Measurements from ENCODE around the gene SLC16A13.
"Not testable (repeated sequence)": the region's sequence is repeated elsewhere in the genome, so short reads cannot be mapped to it uniquely, and the experiment has no call there.

Gene SLC16A13

DNA sequence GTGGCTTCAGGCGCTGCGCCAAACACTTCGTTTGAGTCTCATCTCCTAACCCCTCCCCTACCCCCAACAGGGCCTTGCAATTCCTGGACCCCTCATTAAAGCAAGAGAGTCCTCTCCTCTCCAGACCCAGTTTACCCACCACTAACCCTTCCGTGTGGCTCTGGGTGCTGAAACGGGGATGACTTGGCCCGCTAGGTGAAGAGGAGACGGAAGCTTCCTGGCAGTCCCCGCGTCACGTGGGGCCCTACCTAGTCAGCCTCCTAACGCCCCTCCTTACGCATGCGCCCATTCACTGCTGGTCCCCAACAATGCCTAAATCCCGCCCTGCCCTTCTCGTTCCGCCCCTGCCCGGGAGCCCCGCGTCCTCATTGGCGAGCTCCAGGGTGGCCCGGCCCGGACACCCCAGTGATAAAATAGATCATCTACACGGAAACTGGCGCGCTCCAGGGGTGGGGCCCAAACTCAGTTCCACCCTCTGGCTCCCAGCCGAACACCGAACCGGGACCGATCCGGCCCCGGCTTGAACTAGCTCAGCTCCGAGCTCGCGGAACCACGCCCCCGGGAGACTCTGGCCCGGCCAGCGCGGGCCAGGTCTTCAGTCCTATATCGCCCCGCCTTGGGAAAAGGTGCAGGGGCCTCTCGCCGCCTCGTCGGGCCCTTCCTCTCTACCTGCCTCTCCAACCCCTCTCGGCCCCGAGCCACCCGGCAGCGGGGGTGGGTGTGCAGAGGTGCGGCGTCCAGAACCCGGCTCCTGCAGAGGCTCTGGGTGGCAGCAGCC, at the start of gene SLC16A13:
TSS of gene SLC16A13 (plus strand) at position 425 of the 778 bp plus-strand sequence. CDS start 368 bp downstream, outside the sequence.
- peak; percentile 97 to 99 for DNase-seq (ENCODE audit: extremely low read depth in 1 of 2, low read depth in 1 of 2)

DNA sequence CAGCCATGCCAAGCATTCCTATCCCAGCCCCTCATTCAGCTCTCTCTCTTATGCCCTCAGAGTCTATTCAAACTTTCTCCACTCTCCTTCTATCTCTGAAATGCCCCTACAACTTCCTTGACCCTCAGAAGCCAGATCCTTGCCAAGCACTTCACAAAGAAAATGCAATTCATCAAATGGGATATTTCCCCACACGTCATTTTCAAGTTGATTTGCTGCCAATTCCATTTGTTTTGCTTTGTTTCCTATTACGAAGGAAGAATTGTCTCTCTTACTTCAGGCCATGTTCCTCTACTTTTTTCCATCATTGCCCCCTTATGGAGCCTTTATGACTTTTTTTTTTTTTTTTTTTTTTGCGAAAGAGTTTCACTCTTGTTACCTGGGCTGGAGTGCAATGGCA, 49.1 kb upstream of the SLC16A13 start:
- DNase-seq (ENCODE audit: extremely low read depth in 1 of 2, low read depth in 1 of 2) = no peak

DNA sequence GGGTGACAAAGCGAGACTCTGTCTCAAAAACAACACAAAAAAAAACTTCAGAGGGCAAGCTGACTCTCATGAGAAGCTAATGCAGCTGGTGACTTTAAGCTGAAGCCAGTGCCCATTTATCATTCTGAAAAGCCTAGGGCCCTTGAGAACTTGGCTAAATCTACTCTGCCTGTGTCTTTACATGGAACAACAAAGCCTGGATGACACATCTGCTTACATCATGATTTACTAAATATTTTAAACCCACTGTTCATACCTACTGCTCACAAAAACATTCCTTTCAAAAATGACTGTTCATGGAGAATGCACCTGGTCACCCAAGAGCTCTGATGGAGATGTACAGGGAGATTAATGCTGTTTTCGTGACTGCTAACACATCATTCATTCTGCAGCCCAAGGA, 46.0 kb upstream of the SLC16A13 start:
- DNase-seq (ENCODE audit: extremely low read depth in 1 of 2, low read depth in 1 of 2) = no peak

GRCh38 chr17:6993613-6994056, 42.2 kb upstream of the SLC16A13 start:
- DNase-seq (ENCODE audit: extremely low read depth in 1 of 2, low read depth in 1 of 2) = not testable (repeated sequence)

DNA sequence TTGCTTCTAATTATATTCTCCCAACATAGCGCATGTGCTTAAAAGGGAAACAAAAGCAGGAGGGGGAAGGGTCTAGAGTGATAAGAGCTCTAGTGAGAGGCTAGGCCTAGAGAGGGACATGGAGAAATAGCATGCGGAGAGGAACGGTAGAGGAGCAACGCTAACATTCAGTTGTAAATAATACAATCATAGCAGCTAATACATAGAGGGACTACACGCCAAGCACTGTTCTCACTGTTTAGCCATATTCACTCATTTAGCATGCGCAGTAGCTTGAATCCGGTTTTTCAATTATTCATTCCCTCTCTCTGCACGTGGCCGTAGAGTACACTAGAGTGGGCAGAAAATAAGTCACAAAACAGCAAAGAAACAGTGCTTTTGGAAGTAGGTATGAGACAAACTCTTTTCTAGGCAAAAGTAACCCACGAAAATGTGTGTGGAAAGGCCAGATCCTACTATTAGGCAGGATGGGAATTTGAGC, 41.7 kb upstream of the SLC16A13 start:
- DNase-seq (ENCODE audit: extremely low read depth in 1 of 2, low read depth in 1 of 2) = no peak

DNA sequence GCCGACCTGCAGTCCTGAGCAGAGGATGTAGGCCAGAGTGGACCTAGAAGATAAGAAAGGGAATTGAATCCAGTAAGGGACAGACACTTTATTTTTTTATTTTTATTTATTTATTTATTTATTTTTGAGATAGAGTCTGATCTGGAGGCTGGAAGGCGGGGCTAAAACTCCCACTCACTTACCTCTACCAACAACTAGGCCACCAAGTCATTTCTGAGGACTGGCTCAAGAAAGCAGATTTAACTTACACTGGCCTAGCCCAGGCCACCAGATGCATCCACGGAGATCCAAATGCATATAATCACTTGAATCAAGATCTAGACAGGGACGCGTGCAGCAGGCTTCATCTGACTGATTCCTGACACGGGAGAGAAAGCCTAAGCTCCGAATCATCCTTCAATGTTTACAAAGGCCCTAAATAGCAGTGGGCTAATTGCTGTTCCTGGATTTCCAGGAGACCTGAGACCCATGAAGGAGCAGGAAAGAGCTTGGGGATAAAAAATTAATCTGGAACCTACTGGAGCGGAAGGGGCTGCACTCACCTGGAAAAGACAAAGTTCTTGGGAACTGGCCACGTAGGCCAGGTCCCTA, 41.1 kb upstream of the SLC16A13 start:
- DNase-seq (ENCODE audit: extremely low read depth in 1 of 2, low read depth in 1 of 2) = no peak

DNA sequence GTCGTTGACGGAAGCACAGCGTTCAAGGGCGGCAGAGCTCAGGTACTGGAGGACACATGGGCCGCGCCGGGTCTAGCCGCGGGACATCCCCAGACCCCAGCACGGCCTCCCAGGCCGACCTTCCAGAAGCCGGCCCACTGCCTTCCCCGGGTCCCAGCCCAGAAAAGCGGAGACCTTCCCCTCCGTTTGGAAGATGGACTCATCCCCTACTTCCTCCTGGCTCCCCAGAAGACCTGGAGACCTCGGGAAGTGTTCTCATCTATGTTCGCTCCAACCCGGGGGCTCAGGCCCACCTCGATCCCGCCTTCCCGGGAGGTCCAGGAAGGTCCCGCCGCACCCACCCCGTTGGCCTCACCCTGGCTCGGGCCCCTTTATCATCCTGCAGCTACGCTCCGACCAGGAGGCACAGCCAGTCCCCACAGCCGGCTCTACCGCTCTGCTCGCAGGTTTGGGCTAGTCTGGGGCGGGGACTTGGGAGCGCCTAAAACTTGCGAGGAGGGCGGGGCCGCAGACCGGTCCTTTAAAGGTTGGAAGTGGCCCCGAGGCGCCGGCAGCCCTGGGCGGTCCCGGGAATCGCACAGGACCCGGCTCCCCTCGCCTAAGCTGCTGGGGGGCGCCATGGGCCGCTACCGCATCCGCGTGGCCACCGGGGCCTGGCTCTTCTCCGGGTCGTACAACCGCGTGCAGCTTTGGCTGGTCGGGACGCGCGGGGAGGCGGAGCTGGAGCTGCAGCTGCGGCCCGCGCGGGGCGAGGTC, 40.1 kb upstream of the SLC16A13 start, which contains the start of gene ALOX12:
TSS of gene ALOX12 (plus strand) at position 550 of the 756 bp plus-strand sequence. CDS start at position 619, 69 bp downstream.
- no peak for DNase-seq (ENCODE audit: extremely low read depth in 1 of 2, low read depth in 1 of 2)

- DNase-seq (ENCODE audit: extremely low read depth in 1 of 2, low read depth in 1 of 2) = no peak
Measured at GRCh38 chr17:6996256-6997011, 39.4 kb upstream of the SLC16A13 start.

GRCh38 chr17:6997171-6997570, 38.6 kb upstream of the SLC16A13 start:
- no peak for DNase-seq (ENCODE audit: extremely low read depth in 1 of 2, low read depth in 1 of 2)

DNA sequence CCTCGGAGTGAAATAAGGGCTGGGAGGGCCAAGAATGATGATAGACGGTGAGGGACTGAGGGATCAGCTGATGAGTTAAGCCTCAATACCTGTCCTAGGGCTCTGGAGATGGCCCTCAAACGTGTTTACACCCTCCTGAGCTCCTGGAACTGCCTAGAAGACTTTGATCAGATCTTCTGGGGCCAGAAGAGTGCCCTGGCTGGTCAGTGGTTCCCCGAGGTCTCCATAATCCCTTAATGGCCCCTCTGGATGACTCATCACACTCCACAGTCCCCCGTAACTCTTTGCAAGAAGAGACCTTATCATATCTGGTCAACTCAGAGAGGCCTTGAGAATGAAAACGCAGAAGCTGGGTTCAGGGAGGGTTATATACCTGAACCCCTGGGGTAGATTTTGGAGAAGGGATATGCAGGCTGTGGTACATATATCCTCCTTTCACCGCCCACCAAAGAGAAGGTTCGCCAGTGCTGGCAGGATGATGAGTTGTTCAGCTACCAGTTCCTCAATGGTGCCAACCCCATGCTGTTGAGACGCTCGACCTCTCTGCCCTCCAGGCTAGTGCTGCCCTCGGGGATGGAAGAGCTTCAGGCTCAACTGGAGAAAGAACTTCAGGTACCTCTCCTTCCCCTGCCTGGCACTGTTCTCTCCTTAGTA, 36.8 kb upstream of the SLC16A13 start:
- DNase-seq (ENCODE audit: extremely low read depth in 1 of 2, low read depth in 1 of 2) = no peak

DNA sequence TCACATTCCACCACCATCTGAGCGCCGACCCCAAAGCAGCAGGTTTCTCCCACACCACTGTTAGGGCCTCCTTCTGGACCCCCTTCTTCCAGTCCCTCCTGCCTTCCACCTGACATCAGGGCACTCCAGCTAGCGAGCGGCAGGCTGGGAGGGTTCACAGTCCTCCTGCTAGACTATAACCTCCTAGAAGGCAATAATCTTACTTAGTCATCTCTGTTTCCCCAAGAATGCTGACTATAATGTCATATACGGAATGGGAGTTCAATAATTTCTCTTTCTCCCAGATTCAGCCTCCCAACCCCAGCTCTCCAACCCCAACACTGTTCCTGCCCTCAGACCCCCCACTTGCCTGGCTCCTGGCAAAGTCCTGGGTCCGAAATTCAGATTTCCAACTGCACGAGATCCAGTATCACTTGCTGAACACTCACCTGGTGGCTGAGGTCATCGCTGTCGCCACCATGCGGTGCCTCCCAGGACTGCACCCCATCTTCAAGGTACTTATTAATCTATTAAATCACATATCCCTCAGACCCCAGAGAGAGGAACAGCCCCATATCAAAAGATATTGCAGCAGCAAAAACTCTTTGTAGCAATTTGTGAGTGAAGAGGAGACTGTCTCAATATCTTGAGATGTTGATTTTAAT, 34.4 kb upstream of the SLC16A13 start:
- no peak for DNase-seq (ENCODE audit: extremely low read depth in 1 of 2, low read depth in 1 of 2)

DNA sequence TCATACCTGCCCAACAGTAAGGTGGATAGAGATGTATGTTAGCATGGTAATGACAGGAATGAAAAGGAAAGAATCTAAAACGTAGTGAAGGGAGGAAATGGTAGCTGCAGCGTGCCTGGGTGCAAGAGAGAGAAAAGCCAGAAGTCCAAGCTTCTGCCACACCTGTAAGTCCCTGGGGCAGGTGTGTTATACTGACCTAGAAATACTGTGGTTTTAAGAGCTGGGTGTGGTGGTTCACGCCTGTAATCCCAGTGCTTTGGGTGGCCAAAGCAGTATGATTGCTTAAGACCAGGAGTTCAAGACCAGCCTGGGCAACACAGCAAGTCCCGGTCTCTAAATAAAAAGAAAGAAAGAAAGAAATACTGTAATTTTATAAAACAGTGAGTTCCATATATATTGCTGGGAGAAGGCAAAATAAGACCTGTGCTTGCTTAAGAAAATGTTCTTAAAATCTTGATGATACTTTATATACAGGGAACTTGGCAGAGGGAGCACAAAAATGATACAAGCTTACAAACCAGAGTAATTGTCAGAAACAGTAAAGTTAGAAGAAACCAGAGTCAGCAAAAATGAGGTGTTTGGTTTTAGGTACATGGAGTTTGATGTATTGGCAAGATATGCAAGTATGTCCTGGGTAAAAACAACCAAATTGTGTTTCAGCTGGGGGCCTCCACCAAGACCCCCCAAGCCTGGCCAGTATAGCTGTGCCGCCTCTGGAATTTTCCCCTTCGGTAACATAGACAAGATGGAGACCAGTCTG, 33.3 kb upstream of the SLC16A13 start:
- DNase-seq (ENCODE audit: extremely low read depth in 1 of 2, low read depth in 1 of 2) = no peak

DNA sequence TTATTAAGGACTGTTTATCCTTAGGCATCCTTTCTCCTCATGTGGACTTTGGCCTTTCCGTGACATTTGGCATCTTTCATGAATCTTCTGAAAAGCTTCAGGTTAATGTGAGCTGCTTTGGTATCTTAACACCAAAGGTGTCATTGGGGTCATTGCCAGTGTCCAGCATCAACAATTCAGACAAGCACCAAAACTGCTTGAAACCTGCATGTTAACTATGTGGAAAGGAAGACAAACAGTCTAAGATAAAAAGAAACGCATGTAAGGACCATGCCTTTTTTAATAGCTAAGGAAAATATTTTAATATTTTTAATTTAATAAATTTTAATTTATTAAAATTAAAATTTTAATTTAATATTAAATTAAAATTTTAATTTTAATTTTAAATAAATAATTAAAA, 32.1 kb upstream of the SLC16A13 start:
- DNase-seq (ENCODE audit: extremely low read depth in 1 of 2, low read depth in 1 of 2) = no peak

DNA sequence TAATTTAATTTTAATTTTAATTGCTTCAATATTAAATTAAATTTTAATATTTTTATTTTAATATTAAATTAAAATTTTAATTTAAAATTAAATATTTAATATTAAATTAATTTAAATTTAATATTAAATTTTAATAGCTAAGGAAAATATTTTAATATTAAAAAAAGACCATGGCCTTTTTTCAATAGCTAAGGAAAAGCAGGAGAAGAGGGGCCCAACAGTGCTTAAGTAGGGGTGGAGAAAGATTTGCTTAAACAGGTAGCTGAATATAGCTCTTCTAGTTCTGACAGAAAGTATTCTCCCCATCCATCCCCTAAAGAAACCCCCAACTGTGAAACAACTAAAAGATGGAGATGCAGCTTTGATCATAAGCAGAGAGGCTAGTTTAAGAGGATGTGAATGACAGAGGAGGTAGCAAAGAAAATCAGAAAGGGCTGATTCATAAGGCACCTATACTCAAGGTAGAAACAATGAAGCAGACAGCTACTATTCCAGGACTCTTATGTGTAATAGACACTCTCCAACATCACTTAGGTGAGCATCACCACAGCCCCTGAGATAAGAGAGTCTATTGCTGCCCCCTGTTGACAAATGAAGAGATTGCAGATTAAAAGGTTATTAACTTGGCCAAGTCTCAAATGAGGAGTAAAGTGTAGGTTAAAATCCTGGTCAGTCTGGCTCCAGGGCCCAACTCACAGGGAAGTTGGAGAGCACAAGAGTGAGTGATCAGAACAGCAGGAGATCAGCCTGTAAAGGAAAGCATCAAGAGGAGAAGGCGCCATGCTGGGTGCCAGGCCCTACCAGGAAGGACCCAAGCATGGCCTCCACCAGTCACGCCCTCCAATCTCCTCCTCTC, 31.2 kb upstream of the SLC16A13 start:
- no peak for DNase-seq (ENCODE audit: extremely low read depth in 1 of 2, low read depth in 1 of 2)

DNA sequence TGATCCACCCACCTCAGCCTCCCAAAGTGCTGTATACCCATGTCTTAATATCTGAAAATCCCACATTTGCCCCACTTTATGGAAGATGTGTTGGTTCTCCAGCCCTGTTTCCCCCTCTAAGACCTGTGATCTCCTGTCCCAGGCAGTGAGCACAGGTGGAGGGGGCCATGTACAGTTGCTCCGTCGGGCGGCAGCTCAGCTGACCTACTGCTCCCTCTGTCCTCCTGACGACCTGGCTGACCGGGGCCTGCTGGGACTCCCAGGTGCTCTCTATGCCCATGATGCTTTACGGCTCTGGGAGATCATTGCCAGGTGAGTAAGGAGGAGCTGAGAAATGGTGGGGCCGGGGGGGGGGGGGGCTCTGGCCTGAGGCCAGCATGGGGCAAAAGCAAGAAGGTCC, 30.1 kb upstream of the SLC16A13 start:
- no peak for DNase-seq (ENCODE audit: extremely low read depth in 1 of 2, low read depth in 1 of 2)

GRCh38 chr17:7007143-7007542, 28.7 kb upstream of the SLC16A13 start:
- no peak for DNase-seq (ENCODE audit: extremely low read depth in 1 of 2, low read depth in 1 of 2)

DNA sequence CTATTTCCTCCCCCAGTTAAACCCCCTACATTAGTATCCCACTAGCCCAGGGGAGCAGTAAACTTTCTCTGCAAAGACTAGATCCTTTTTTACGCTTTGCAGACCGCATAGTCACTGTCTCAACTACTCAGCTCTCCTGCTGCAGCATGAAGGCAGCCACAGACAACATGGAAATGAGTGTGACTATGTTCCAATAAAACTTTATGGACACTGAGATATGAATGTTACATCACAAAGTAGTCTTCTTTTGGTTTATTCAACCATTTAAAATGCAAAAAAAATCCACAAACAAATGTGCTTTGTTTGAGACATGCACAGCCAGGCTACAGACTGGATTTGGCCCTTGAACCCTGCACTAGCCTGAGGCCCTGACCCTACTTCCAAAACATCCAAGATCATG, 25.3 kb upstream of the SLC16A13 start:
- no peak for DNase-seq (ENCODE audit: extremely low read depth in 1 of 2, low read depth in 1 of 2)

- DNase-seq (ENCODE audit: extremely low read depth in 1 of 2, low read depth in 1 of 2) = no peak
Measured at GRCh38 chr17:7011415-7011814, 24.4 kb upstream of the SLC16A13 start.
